HCT116 (cell line): Measurements from ENCODE around the gene PPP1R1B. TPM values are rescaled to one million over a fixed set of nuclear protein-coding genes. Genes with fewer than 3 reads are reported as not detected.

Source experiments
- ATAC-seq: fragments of 200-7000 bp; cut with Tn5 transposase; 2 replicates; pipeline ENCODE4 v1.9.1; 2020; ENCODE audit warnings: mild to moderate bottlenecking, moderate library complexity
- BruUV-seq: library from RNA; stranded (reverse); fragments of 400-500 nt; replicated peaks from 2 replicates; lab custom pipeline; 2021; lab: Mats Ljungman, UMichigan
- CTCF ChIA-PET: fragments of 300-600 bp; sonication (Branson Sonifier 250); formaldehyde crosslinking; loops from one replicate; lab custom pipeline; 2021; ENCODE audit warnings: antibody characterized with exemption; lab: Charles Lee
- POLR2A ChIA-PET: fragments of 300-600, 350-600 bp; sonication (Branson Sonifier 250); formaldehyde crosslinking; loops from one replicate; lab custom pipeline; 2021; ENCODE audit warnings: antibody characterized with exemption; lab: Charles Lee
- RAD21 ChIA-PET, 2 experiments: fragments of 300-600 bp; sonication (Branson Sonifier 250); formaldehyde crosslinking; loops; one replicate each; lab custom pipeline; 2023; ENCODE audit warnings: low total read pairs in 2 of 2; ENCODE audit not compliant: uncharacterized antibody in 2 of 2, unreplicated experiment in 2 of 2, low non-redundant PET in 1 of 2; lab: Charles Lee
- DNase-seq: peaks from one replicate; pipeline ENCODE4 v3.0.0-alpha.2; 2010; ENCODE audit warnings: low read depth, low spot score
- H2AFZ ChIP-seq: fragments of 200-600 bp; shearing (Covaris generic), sonication (generic); 2 replicates; pipeline ENCODE4 v1.6.1; 2017; ENCODE audit warnings: low read depth, mixed run types, mixed read lengths, antibody characterized with exemption, low read length; ENCODE audit not compliant: poor library complexity, severe bottlenecking
- H3K27ac ChIP-seq: 2 replicates; pipeline ENCODE4 v1.5.1; 2012; ENCODE audit warnings: low read depth, low read length
- H3K27me3 ChIP-seq: fragments of 200-600 bp; sonication (generic); 2 replicates; pipeline ENCODE4 v1.6.1; 2016; ENCODE audit warnings: mixed run types, low read length, mixed read lengths; ENCODE audit not compliant: insufficient read depth
- H3K36me3 ChIP-seq, 2 experiments: fragments of 200-500 bp in 1 of 2; fragments of 200-600 bp in 1 of 2; sonication (Bioruptor generic) in 1 of 2; sonication (generic) in 1 of 2; 2 replicates each; pipeline versions ENCODE4 v1.5.1 to v1.6.1; 2014 to 2016; ENCODE audit warnings: low read length in 2 of 2, inconsistent platforms in 1 of 2, mixed read lengths in 1 of 2, mixed run types in 1 of 2; ENCODE audit not compliant: insufficient read depth in 2 of 2, control insufficient read depth in 1 of 2
- H3K4me1 ChIP-seq, 2 experiments: fragments of 200-600 bp in 1 of 2; sonication (generic) in 1 of 2; 2 replicates each; pipeline versions ENCODE4 v1.5.1 to v1.6.1; 2012 to 2017; ENCODE audit warnings: low read length in 2 of 2, inconsistent platforms in 1 of 2, mild to moderate bottlenecking in 1 of 2, mixed read lengths in 1 of 2, mixed run types in 1 of 2, moderate library complexity in 1 of 2; ENCODE audit not compliant: insufficient read depth in 2 of 2, control insufficient read depth in 1 of 2
- H3K4me2 ChIP-seq: fragments of 200-600 bp; sonication (generic); 2 replicates; pipeline ENCODE4 v1.6.1; 2017; ENCODE audit warnings: mixed run types, low read length, mixed read lengths
- H3K4me3 ChIP-seq, 2 experiments: fragments of 200-600 bp in 1 of 2; sonication (generic) in 1 of 2; replicated peaks in 1 of 2; 2 replicates each; pipeline ENCODE4 v1.5.1; 2011 to 2016; ENCODE audit warnings: low read length in 2 of 2, control low read depth in 1 of 2, low read depth in 1 of 2, mild to moderate bottlenecking in 1 of 2, mixed read lengths in 1 of 2, mixed run types in 1 of 2
- H3K79me2 ChIP-seq: fragments of 200-600 bp; sonication (generic); 2 replicates; pipeline ENCODE4 v1.6.1; 2017; ENCODE audit warnings: mild to moderate bottlenecking, mixed run types, low read length, moderate library complexity, mixed read lengths; ENCODE audit not compliant: insufficient read depth
- H3K9ac ChIP-seq: fragments of 200-600 bp; sonication (generic); 2 replicates; pipeline ENCODE4 v1.6.1; 2016; ENCODE audit warnings: low read length, mixed read lengths
- H3K9me2 ChIP-seq: fragments of 200-600 bp; sonication (generic), shearing (Covaris generic); 2 replicates; pipeline ENCODE4 v1.6.1; 2017; ENCODE audit warnings: mixed run types, mild to moderate bottlenecking, moderate library complexity; ENCODE audit not compliant: insufficient read depth
- H3K9me3 ChIP-seq, 2 experiments: fragments of 200-500 bp in 1 of 2; fragments of 200-600 bp in 1 of 2; sonication (Bioruptor generic) in 1 of 2; sonication (generic) in 1 of 2; 2 replicates each; pipeline ENCODE4 v1.6.1; 2014 to 2017; ENCODE audit warnings: low read length in 2 of 2, mixed read lengths in 2 of 2, inconsistent platforms in 1 of 2, low read depth in 1 of 2, mild to moderate bottlenecking in 1 of 2, mixed run types in 1 of 2, moderate library complexity in 1 of 2; ENCODE audit not compliant: control insufficient read depth in 1 of 2, insufficient read depth in 1 of 2
- H4K20me1 ChIP-seq: fragments of 200-600 bp; sonication (generic), shearing (Covaris generic); 2 replicates; pipeline ENCODE4 v1.6.1; 2017; ENCODE audit warnings: mixed run types, mild to moderate bottlenecking, moderate library complexity; ENCODE audit not compliant: insufficient read depth
- ATF3 ChIP-seq: IDR thresholded peaks from 2 replicates; pipeline ENCODE4 v1.6.1; 2012
- CBX3 ChIP-seq: IDR thresholded peaks from 2 replicates; pipeline ENCODE4 v1.6.1; 2012; ENCODE audit warnings: low read depth
- ELF1 ChIP-seq: IDR thresholded peaks from 2 replicates; pipeline ENCODE4 v1.6.1; 2012; ENCODE audit warnings: low read depth, borderline replicate concordance
- EZH2 ChIP-seq: fragments of 200-600 bp; sonication (generic); IDR thresholded peaks from 2 replicates; pipeline ENCODE4 v1.6.1; 2017; ENCODE audit warnings: antibody characterized with exemption, mixed run types
- EZH2phosphoT487 ChIP-seq: fragments of 200-600 bp; IDR thresholded peaks from 2 replicates; pipeline ENCODE4 v1.6.1; 2018; ENCODE audit warnings: antibody characterized with exemption, borderline replicate concordance
- JUND ChIP-seq: IDR thresholded peaks from 2 replicates; pipeline ENCODE4 v1.6.1; 2012
- POLR2A ChIP-seq: IDR thresholded peaks from 2 replicates; pipeline ENCODE4 v1.7.0; 2011; ENCODE audit warnings: borderline replicate concordance; ENCODE audit not compliant: insufficient read depth, insufficient read length; ENCODE audit errors: extremely low read depth
- POLR2AphosphoS5 ChIP-seq: IDR thresholded peaks from 2 replicates; pipeline ENCODE4 v1.6.1; 2011; ENCODE audit warnings: mild to moderate bottlenecking, low read depth, low read length, moderate library complexity
- RAD21 ChIP-seq: IDR thresholded peaks from 2 replicates; pipeline ENCODE4 v1.6.1; 2012; ENCODE audit warnings: low read depth, mild to moderate bottlenecking
- SIN3A ChIP-seq: IDR thresholded peaks from 2 replicates; pipeline ENCODE4 v1.6.1; 2012; ENCODE audit warnings: low read depth
- SP1 ChIP-seq: IDR thresholded peaks from 2 replicates; pipeline ENCODE4 v1.6.1; 2012; ENCODE audit warnings: low read depth
- SRF ChIP-seq: IDR thresholded peaks from 2 replicates; pipeline ENCODE4 v1.6.1; 2012; ENCODE audit warnings: low read depth
- TCF7L2 ChIP-seq: IDR thresholded peaks from 2 replicates; pipeline ENCODE4 v1.7.0; 2011; ENCODE audit warnings: borderline replicate concordance, inconsistent platforms; ENCODE audit not compliant: insufficient read depth, insufficient read length; ENCODE audit errors: extremely low read depth
- YY1 ChIP-seq: IDR thresholded peaks from 2 replicates; pipeline ENCODE4 v1.6.1; 2011; ENCODE audit warnings: low read length, low read depth, moderate library complexity, mild to moderate bottlenecking; ENCODE audit not compliant: insufficient replicate concordance; ENCODE audit errors: extremely low read depth
- ZFX ChIP-seq: fragments of 450-650 bp; IDR thresholded peaks from 2 replicates; pipeline ENCODE4 v1.6.1; 2017
- ZNF274 ChIP-seq: fragments of 200-500 bp; sonication (Bioruptor generic); IDR thresholded peaks from 2 replicates; pipeline ENCODE4 v1.6.1; 2014; ENCODE audit warnings: mild to moderate bottlenecking, low read depth, low read length, inconsistent platforms
- intact Hi-C: fragments of 100-400 bp; cut with micrococcal nuclease; formaldehyde crosslinking; loops from 2 replicates; pipeline ENCODE4 v1.10.0; 2022
- total RNA-seq: library from RNA; stranded (reverse); gene quantifications from one replicate; pipeline ENCODE4 v1.2.1, GENCODE V29; 2021; ENCODE audit not compliant: unreplicated experiment
- TF ChIP-seq, protein P1 (sequence below): IDR thresholded peaks from 2 replicates; pipeline ENCODE4 v1.6.1; 2011; ENCODE audit warnings: mild to moderate bottlenecking, low read length, moderate library complexity; ENCODE audit not compliant: insufficient replicate concordance; ENCODE audit errors: extremely low read depth
- TF ChIP-seq, protein P2 (sequence below): IDR thresholded peaks from 2 replicates; pipeline ENCODE4 v1.6.1; 2012; ENCODE audit warnings: low read depth
- TF ChIP-seq, protein P3 (sequence below): IDR thresholded peaks from 2 replicates; pipeline ENCODE4 v1.6.1; 2012

PPP1R1B gene
- total RNA-seq, 1 experiment from 2014 or later = 0.49 TPM

DNA sequence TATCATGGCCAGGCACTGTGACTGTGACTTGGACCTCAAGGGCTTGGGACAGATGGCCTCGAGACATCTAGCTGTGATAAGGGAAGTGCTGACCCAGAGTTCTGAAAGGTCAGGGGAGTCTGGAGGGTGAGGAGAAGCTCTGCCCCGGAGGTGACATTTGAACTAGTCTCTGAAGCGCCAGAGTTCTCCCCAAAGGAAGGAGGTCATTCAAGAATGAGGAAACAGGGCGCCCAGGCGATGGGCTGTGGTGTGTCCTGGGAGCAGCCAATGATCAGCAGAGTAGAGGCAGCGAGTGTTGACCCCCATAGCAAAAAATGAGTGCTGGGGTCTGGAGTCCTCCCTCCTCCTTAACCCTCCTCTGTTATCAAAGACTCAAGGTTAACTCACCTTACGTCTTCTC lies 15.1 kb downstream of the PPP1R1B start:
- Histone ChIP-seq H3K4me3 (no peak overlapping the region), H3K9ac (no peak overlapping the region), H3K4me1 (peaks cover 25 to 48% of the 10 kb centered on the region in 2 experiments), H3K4me2 (no peak overlapping the region), H3K9me3 (no peaks in the 10 kb centered on the region), H3K79me2 (peaks cover 79% of the 10 kb centered on the region), H3K36me3 (no peaks in the 10 kb centered on the region), H3K9me2 (no peaks in the 10 kb centered on the region), H3K27me3 (no peaks in the 10 kb centered on the region), H2AFZ (no peak overlapping the region), H4K20me1 (no peaks in the 10 kb centered on the region), H3K27ac (no peak overlapping the region)
- ATAC-seq (no peak), DNase-seq (no peak)
- ChIA-PET RAD21 (no interaction called here), POLR2A (no interaction called here), CTCF (no interaction called here)
- intact Hi-C loops = no loop called here
- BruUV-seq = no TSS peak
- TF ChIP-seq ELF1 (no peak), POLR2A (no peak), ZNF274 (no peak), POLR2AphosphoS5 (no peak), EZH2phosphoT487 (no peak), CBX3 (no peak), TCF7L2 (no peak), JUND (no peak), SP1 (no peak), YY1 (no peak), ZFX (no peak), SRF (no peak), RAD21 (no peak), ATF3 (no peak), SIN3A (no peak), EZH2 (no peak)
- TF ChIP-seq, protein P1, sequence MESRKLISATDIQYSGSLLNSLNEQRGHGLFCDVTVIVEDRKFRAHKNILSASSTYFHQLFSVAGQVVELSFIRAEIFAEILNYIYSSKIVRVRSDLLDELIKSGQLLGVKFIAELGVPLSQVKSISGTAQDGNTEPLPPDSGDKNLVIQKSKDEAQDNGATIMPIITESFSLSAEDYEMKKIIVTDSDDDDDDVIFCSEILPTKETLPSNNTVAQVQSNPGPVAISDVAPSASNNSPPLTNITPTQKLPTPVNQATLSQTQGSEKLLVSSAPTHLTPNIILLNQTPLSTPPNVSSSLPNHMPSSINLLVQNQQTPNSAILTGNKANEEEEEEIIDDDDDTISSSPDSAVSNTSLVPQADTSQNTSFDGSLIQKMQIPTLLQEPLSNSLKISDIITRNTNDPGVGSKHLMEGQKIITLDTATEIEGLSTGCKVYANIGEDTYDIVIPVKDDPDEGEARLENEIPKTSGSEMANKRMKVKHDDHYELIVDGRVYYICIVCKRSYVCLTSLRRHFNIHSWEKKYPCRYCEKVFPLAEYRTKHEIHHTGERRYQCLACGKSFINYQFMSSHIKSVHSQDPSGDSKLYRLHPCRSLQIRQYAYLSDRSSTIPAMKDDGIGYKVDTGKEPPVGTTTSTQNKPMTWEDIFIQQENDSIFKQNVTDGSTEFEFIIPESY = no peak
- TF ChIP-seq, protein P2, sequence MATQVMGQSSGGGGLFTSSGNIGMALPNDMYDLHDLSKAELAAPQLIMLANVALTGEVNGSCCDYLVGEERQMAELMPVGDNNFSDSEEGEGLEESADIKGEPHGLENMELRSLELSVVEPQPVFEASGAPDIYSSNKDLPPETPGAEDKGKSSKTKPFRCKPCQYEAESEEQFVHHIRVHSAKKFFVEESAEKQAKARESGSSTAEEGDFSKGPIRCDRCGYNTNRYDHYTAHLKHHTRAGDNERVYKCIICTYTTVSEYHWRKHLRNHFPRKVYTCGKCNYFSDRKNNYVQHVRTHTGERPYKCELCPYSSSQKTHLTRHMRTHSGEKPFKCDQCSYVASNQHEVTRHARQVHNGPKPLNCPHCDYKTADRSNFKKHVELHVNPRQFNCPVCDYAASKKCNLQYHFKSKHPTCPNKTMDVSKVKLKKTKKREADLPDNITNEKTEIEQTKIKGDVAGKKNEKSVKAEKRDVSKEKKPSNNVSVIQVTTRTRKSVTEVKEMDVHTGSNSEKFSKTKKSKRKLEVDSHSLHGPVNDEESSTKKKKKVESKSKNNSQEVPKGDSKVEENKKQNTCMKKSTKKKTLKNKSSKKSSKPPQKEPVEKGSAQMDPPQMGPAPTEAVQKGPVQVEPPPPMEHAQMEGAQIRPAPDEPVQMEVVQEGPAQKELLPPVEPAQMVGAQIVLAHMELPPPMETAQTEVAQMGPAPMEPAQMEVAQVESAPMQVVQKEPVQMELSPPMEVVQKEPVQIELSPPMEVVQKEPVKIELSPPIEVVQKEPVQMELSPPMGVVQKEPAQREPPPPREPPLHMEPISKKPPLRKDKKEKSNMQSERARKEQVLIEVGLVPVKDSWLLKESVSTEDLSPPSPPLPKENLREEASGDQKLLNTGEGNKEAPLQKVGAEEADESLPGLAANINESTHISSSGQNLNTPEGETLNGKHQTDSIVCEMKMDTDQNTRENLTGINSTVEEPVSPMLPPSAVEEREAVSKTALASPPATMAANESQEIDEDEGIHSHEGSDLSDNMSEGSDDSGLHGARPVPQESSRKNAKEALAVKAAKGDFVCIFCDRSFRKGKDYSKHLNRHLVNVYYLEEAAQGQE = no peak
- TF ChIP-seq, protein P3, sequence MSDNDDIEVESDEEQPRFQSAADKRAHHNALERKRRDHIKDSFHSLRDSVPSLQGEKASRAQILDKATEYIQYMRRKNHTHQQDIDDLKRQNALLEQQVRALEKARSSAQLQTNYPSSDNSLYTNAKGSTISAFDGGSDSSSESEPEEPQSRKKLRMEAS = no peak
